Measurements from ENCODE around the gene COPS2. TPM values are rescaled to one million over a fixed set of nuclear protein-coding genes. Genes with fewer than 3 reads are reported as not detected.
"Not testable (repeated sequence)": the region's sequence is repeated elsewhere in the genome, so short reads cannot be mapped to it uniquely, and the experiment has no call there.

The COPS2 gene
- total RNA-seq, 3 donors from 2014 or later = 38.4 to 102 (median 43.5) TPM

DNA sequence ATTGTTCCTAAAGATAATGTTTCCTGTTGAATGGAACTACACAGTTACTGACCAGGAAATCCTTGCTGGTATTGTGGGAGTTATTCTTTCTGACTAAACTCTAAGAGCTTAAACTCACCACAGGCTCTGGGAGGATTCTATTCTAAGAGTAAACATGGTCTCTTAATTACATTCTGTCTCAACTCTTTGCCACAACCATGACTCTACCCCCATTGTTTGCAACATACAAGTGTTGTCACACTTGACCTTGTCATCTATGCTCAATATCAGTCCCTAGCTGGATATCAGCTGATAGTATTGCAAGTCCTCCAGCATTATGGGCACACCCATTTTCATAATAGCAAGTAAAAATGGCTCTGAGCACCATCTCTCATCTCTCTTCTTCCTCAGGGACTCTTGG, 79.5 kb downstream of the COPS2 start:
- H3K4me3 ChIP-seq = no peak overlapping the region
- no peak for ATAC-seq
- intact Hi-C loops (cut with DNase I, micrococcal nuclease) = no loop called here

DNA sequence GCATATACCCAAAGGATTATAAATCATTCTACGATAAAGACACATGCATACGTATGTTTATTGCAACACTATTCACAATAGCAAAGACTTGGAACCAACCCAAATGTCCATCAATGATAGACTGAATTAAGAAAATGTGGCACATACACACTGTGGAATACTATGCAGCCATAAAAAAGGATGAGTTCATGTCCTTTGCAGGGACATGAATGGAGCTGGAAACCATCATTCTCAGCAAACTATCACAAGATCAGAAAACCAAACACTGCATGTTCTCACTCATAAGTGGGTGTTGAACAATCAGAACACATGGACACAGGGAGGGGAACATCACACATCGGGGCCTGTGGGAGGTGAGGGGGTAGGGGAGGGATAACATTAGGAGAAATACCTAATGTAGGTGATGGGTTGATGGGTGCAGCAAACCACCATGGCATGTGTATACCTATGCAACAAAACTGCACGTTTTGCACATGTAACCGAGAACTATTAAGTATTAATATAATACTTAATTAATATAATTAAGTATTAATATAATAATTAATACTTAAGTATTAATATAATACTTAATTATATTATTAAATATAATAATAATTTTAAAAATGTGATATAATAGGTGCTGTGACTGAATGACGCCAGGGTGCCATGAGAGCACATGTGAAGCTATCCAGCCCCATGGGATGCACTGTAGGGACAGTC, 80.7 kb downstream of the COPS2 start:
- H3K4me1 ChIP-seq (ENCODE audit: low read depth); DNase-seq; intact Hi-C loops (cut with DNase I, micrococcal nuclease); H3K4me3 ChIP-seq; ATAC-seq; H3K36me3 ChIP-seq (ENCODE audit: low read depth); H3K9me3 ChIP-seq: not testable (repeated sequence)

More for the DNA sequence above, 79.5 kb downstream of the COPS2 start:
- DNase-seq = no peak
- no peaks in the 10 kb centered on the region for H3K36me3 ChIP-seq (ENCODE audit: low read depth)
- no peaks in the 10 kb centered on the region for H3K4me1 ChIP-seq (ENCODE audit: low read depth)
- H3K9me3 ChIP-seq = no peaks in the 10 kb centered on the region
- TF ChIP-seq, protein P1, sequence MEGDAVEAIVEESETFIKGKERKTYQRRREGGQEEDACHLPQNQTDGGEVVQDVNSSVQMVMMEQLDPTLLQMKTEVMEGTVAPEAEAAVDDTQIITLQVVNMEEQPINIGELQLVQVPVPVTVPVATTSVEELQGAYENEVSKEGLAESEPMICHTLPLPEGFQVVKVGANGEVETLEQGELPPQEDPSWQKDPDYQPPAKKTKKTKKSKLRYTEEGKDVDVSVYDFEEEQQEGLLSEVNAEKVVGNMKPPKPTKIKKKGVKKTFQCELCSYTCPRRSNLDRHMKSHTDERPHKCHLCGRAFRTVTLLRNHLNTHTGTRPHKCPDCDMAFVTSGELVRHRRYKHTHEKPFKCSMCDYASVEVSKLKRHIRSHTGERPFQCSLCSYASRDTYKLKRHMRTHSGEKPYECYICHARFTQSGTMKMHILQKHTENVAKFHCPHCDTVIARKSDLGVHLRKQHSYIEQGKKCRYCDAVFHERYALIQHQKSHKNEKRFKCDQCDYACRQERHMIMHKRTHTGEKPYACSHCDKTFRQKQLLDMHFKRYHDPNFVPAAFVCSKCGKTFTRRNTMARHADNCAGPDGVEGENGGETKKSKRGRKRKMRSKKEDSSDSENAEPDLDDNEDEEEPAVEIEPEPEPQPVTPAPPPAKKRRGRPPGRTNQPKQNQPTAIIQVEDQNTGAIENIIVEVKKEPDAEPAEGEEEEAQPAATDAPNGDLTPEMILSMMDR (IDR thresholded peaks at IDR 0.05) = no peak

Small RNA genes within 50 kb of the gene (microRNA-seq; reads per million reads assigned to microRNA genes)
- not detected for gene MIR4716

Other genes starting within 250 kb of the COPS2 start
- gene SHC4, start 191.7 kb downstream of the COPS2 start, total RNA-seq = 1 to 10 TPM in 1 of 3 donors, under 1 TPM in 2; 0.31 to 3.6 (median 0.43) TPM
- gene SECISBP2L, start 109.2 kb downstream of the COPS2 start, total RNA-seq = 10 to 100 TPM; 40.8 to 66.3 (median 49.0) TPM
- 10 to 100 TPM; 35.6 to 39.7 (median 39.5) TPM for gene GALK2, start 14.6 kb upstream of the COPS2 start, total RNA-seq

Measured in mucosa of descending colon (tissue), 3 donors.